HepG2 (cell line): ENCODE measurements around the gene ENPP1. TPM values are rescaled to one million over a fixed set of nuclear protein-coding genes. Genes with fewer than 3 reads are reported as not detected.

Experiments used
- AKAP8 ChIP-seq: sonication (generic); formaldehyde crosslinking; IDR thresholded peaks from 2 replicates; pipeline ENCODE4 v1.5.1; 2020; ENCODE audit warnings: mild to moderate bottlenecking, missing genetic modification reagents
- CTCF ChIP-seq: sonication (generic); formaldehyde crosslinking; IDR thresholded peaks from 2 replicates; pipeline ENCODE4 v1.5.0; 2020; ENCODE audit warnings: mild to moderate bottlenecking, missing genetic modification reagents, moderate library complexity
- E2F1 ChIP-seq: sonication (generic); formaldehyde crosslinking; IDR thresholded peaks from 2 replicates; pipeline ENCODE4 v1.5.0; 2020; ENCODE audit warnings: missing genetic modification reagents
- MBNL3 ChIP-seq: fragments of 250-450 bp; sonication (Bioruptor Pico); conservative IDR thresholded peaks from 2 replicates; pipeline ENCODE4 v1.8.0; 2022; ENCODE audit warnings: mild to moderate bottlenecking, inconsistent platforms
- MED13 ChIP-seq: sonication (generic); formaldehyde crosslinking; IDR thresholded peaks from 2 replicates; pipeline ENCODE4 v1.5.0; 2020; ENCODE audit warnings: missing genetic modification reagents
- PHB2 ChIP-seq: fragments of 450-650 bp; IDR thresholded peaks from 2 replicates; pipeline ENCODE4 v1.6.1; 2018; ENCODE audit not compliant: partially characterized antibody
- REL ChIP-seq: sonication (generic); formaldehyde crosslinking; conservative IDR thresholded peaks from 2 replicates; pipeline ENCODE4 v1.8.0; 2022; ENCODE audit warnings: mild to moderate bottlenecking, missing genetic modification reagents, moderate library complexity
- SALL2 ChIP-seq: sonication (generic); formaldehyde crosslinking; IDR thresholded peaks from 2 replicates; pipeline ENCODE4 v1.8.1; 2023; ENCODE audit warnings: mild to moderate bottlenecking, missing genetic modification reagents, inconsistent platforms
- TIGD3 ChIP-seq: sonication (generic); formaldehyde crosslinking; IDR thresholded peaks from 2 replicates; pipeline ENCODE4 v1.5.1; 2020; ENCODE audit warnings: mild to moderate bottlenecking, missing genetic modification reagents, borderline replicate concordance
- ZBTB1 ChIP-seq: sonication (generic); formaldehyde crosslinking; IDR thresholded peaks from 2 replicates; pipeline ENCODE4 v1.4.0; 2020; ENCODE audit warnings: missing genetic modification reagents, borderline replicate concordance
- ZNF18 ChIP-seq: sonication (generic); formaldehyde crosslinking; IDR thresholded peaks from 2 replicates; pipeline ENCODE4 v1.8.0; 2022; ENCODE audit warnings: mild to moderate bottlenecking, missing genetic modification reagents; ENCODE audit not compliant: insufficient replicate concordance
- ZNF260 ChIP-seq: sonication (generic); formaldehyde crosslinking; IDR thresholded peaks from 2 replicates; pipeline ENCODE4 v1.4.0; 2020; ENCODE audit warnings: missing genetic modification reagents, low read depth, mild to moderate bottlenecking, borderline replicate concordance
- ZNF276 ChIP-seq: sonication (generic); formaldehyde crosslinking; IDR thresholded peaks from 2 replicates; pipeline ENCODE4 v1.4.0; 2020; ENCODE audit warnings: mild to moderate bottlenecking, low read depth, missing genetic modification reagents
- ZNF354B ChIP-seq: sonication (generic); formaldehyde crosslinking; IDR thresholded peaks from 2 replicates; pipeline ENCODE4 v1.8.0; 2022; ENCODE audit warnings: mild to moderate bottlenecking, missing genetic modification reagents
- ZNF530 ChIP-seq: sonication (generic); formaldehyde crosslinking; IDR thresholded peaks from 2 replicates; pipeline ENCODE4 v1.5.0; 2020; ENCODE audit warnings: low read depth, mild to moderate bottlenecking, missing genetic modification reagents
- ZNF891 ChIP-seq: sonication (generic); formaldehyde crosslinking; IDR thresholded peaks from 2 replicates; pipeline ENCODE4 v1.5.0; 2020; ENCODE audit warnings: mild to moderate bottlenecking, missing genetic modification reagents
- polyA plus RNA-seq, 8 experiments: library from polyadenylated mRNA; depleted of rRNA in 3 of 8; stranded (reverse) in 7 of 8; unstranded in 1 of 8; fragments of >200 nt; fragmentation: Illumina TruSeq in 4 of 8; extraction: Trizol in 4 of 8; gene quantifications; 2 replicates each; pipeline versions ENCODE4 v1.2.1 to v1.2.3, GENCODE V29; 2011 to 2016; ENCODE audit warnings: low read depth in 4 of 8, missing spikeins in 1 of 8, mixed read lengths in 1 of 8; ENCODE audit not compliant: insufficient read depth in 1 of 8
- total RNA-seq, 5 experiments: library from RNA; depleted of rRNA; stranded (reverse); fragments of >200 nt; fragmentation: Illumina TruSeq; extraction: Trizol; gene quantifications; 2 replicates each; pipeline ENCODE4 v1.2.3, GENCODE V29; 2016; ENCODE audit warnings: low read depth in 1 of 5
- TF ChIP-seq, protein P1 (sequence below): sonication (generic); formaldehyde crosslinking; IDR thresholded peaks from 2 replicates; pipeline ENCODE4 v1.8.0; 2022; ENCODE audit warnings: missing genetic modification reagents, mild to moderate bottlenecking, moderate library complexity, borderline replicate concordance

The ENPP1 gene
- total and polyA plus RNA-seq, 2 of the 13 experiments (the other 11 are each of a cell fraction or from before 2014, with no cell fraction given) = 56.5 to 160 TPM

DNA sequence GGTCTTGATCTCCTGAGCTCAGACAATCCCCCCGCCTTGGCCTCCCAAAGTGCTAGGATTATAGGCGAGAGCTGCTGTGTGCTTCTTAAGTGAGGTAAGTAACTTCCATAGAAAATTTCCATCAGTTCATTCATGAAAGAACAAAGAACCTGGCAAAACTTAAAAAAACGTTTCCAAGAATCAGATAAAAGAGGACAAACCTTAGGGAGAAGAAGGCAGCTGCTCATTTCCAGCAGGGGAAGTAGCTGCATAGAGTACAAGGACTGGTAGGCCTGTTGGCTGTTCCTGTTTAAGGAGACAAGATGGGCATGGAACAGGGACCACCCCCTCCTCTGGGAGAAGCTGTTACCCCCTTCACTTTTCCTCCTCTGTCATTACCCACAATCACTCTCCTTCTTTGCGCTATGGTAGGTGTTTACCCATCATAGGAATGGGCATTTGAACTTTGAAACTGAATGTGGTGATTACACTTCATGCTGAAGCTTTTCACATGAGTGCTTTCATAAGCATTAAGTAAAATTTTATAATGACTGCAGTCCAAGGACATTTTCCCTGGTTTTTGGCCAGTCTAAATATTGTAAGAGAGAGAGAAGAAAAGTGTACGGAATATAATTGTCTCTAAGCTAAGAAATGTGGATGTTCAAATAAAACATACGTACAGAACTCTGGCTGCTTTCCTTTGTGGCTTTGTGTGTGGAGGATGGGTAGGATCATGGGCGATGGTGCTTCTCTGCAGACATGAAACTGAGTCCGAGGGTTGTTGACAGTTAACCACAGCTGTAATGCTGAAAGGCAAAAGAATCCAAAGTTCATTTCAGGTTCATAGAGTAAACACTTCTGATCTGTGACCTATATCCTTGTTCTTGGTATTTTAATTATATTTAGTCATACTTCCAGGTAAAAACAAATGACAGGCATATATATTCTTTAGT is 86.9 kb downstream of the ENPP1 start (continued):
- 0 out of 2 replicates have a peak, but pooled peaks have one; percentile 25 for TF ChIP-seq MED13 (CRISPR knock-in tag)
- TF ChIP-seq ZNF276 = no peak
- no peak for TF ChIP-seq ZNF891 (CRISPR knock-in tag)
- TF ChIP-seq SALL2 = peak; percentile 36; the same call in 1 of the 2 replicates
- no peak for TF ChIP-seq E2F1 (CRISPR knock-in tag)
- TF ChIP-seq, protein P1, sequence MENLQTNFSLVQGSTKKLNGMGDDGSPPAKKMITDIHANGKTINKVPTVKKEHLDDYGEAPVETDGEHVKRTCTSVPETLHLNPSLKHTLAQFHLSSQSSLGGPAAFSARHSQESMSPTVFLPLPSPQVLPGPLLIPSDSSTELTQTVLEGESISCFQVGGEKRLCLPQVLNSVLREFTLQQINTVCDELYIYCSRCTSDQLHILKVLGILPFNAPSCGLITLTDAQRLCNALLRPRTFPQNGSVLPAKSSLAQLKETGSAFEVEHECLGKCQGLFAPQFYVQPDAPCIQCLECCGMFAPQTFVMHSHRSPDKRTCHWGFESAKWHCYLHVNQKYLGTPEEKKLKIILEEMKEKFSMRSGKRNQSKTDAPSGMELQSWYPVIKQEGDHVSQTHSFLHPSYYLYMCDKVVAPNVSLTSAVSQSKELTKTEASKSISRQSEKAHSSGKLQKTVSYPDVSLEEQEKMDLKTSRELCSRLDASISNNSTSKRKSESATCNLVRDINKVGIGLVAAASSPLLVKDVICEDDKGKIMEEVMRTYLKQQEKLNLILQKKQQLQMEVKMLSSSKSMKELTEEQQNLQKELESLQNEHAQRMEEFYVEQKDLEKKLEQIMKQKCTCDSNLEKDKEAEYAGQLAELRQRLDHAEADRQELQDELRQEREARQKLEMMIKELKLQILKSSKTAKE = 0 out of 2 replicates have a peak, but pooled peaks have one; percentile 41
- TF ChIP-seq PHB2 = no peak
- TF ChIP-seq AKAP8 (CRISPR knock-in tag) = peak; percentile 76; the same call in 1 of the 2 replicates
- TF ChIP-seq REL (CRISPR knock-in tag) = no peak
- no peak for TF ChIP-seq ZNF260 (CRISPR knock-in tag)
- TF ChIP-seq ZBTB1 (CRISPR knock-in tag) = no peak
- TF ChIP-seq CTCF (CRISPR knock-in tag) = no peak
- peak; percentile 76 for TF ChIP-seq ZNF18 (CRISPR knock-in tag)
- no peak for TF ChIP-seq ZNF354B
- TF ChIP-seq ZNF530 (CRISPR knock-in tag) = no peak
- TF ChIP-seq MBNL3 = no peak
- no peak for TF ChIP-seq TIGD3 (CRISPR knock-in tag)
